ENCODE data around the gene DZIP1L. TPM values are rescaled to one million over a fixed set of nuclear protein-coding genes. Genes with fewer than 3 reads are reported as not detected.

Gene DZIP1L
- total and polyA plus RNA-seq, 9 of the 15 experiments (the other 6 are each of a cell fraction or from before 2014, with no cell fraction given), result 0.03 to 1.5 (median 0.48) TPM; not detected in 1

DNA sequence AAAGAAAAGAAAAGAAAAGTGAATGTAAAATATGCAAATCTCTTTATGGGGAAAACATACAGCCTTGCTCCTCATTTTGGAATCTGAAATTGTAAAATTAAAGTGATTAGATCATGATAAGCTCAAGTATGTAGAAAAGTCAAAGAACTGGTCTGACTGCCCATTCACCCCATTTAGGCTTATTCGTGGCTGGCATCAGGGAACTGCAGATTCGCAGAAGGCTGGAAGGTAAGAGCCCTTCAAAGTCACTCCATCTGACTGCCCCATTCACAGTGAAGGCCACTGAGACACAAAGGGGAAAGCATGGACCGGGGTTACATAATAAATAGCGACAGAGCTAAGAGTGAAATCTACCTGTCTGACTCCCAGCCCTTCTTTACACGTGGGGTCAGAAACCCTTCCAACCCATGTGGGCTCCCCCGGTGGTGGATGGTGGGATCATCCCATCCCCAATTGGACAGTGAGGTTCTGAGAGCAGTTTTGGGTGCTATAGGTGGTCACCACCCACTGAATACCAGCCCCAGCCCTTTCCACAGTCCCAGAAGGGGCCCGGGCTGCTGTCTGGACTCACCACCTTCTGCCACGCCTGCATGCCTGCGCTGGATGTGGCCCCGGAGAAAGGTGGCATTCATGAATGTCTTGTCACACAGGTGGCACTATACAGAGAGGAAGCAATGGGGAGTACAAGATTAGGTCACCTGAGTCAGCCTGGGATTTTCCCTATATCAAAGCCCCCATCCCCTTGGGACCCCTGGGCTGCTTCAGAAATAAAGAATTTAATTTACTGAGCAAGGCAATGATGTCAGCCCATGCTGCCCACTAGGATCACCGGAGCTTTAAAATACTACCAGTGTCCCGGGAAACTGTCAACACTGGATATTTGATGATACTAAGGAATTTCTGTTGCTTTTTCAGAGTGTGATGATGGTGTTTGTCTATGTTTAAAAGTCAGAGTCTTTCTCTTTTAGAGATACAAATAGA, 17.9 kb downstream of the DZIP1L start (continued):
- TF ChIP-seq ID3 (CRISPR knock-in tag; IDR thresholded peaks at IDR 0.05) (no peak), ID3 (tag; IDR thresholded peaks at IDR 0.05) (no peak), HLTF (IDR thresholded peaks at IDR 0.05) (no peak), ZNF3 (CRISPR knock-in tag; IDR thresholded peaks at IDR 0.05) (no peak), HMG20A (CRISPR knock-in tag; conservative IDR thresholded peaks at IDR 0.05) (no peak), MCM3 (IDR thresholded peaks at IDR 0.05) (no peak), POLR3G (IDR thresholded peaks at IDR 0.05; ENCODE audit: extremely low read depth, insufficient read length, insufficient replicate concordance) (no peak)
- TF ChIP-seq, protein P1, sequence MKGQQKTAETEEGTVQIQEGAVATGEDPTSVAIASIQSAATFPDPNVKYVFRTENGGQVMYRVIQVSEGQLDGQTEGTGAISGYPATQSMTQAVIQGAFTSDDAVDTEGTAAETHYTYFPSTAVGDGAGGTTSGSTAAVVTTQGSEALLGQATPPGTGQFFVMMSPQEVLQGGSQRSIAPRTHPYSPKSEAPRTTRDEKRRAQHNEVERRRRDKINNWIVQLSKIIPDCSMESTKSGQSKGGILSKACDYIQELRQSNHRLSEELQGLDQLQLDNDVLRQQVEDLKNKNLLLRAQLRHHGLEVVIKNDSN (CRISPR knock-in tag; IDR thresholded peaks at IDR 0.05), result no peak

- Histone ChIP-seq H2AFZ (ENCODE audit: low read depth, low read length) (no peak overlapping the region), H3K27ac (ENCODE audit: extremely low read depth, low read depth, low read length) (no peak overlapping the region), H3K9me3 (replicated peaks; ENCODE audit: control insufficient read depth, insufficient read depth, low read depth, low read length) (no peaks in the 10 kb centered on the region), H3K4me3 (no peak overlapping the region), H3K4me1 (replicated peaks in 1 of 2; ENCODE audit: control insufficient read depth in 2 of 2, insufficient read depth in 2 of 2, low read length in 2 of 2) (no peaks in the 10 kb centered on the region), H3K9ac (ENCODE audit: insufficient read depth in 1 of 2, low read depth in 2 of 2, low read length in 2 of 2) (no peak overlapping the region), H3K79me2 (ENCODE audit: control insufficient read depth, insufficient read depth, low read length) (no peaks in the 10 kb centered on the region), H3K4me2 (ENCODE audit: insufficient read depth, low read length) (no peak overlapping the region), H3K9me1 (ENCODE audit: control insufficient read depth, insufficient read depth, low read length) (no peaks in the 10 kb centered on the region), H3K36me3 (ENCODE audit: control insufficient read depth, insufficient read depth, low read length) (no peaks in the 10 kb centered on the region), H4K20me1 (replicated peaks; ENCODE audit: control insufficient read depth, insufficient read depth, low read length) (no peaks in the 10 kb centered on the region; the same call in 1 of the 2 replicates), H3K27me3 (ENCODE audit: control insufficient read depth in 2 of 2, insufficient read depth in 2 of 2, low read length in 2 of 2) (peaks cover 0 to 11% of the 10 kb centered on the region in 2 experiments; a peak in 2 of 5 replicates)
- CTCF ChIA-PET (ENCODE audit: low intra/inter-chr PET ratio), result no interaction called here
- no peak for DNase-seq (ENCODE audit: extremely low read depth in 1 of 4, low spot score in 3 of 4)
- BruUV-seq (replicated peaks), result no TSS peak
- ATAC-seq, result no peak
- in situ Hi-C loops (cut with MboI), result no loop called here
- intact Hi-C loops (cut with micrococcal nuclease), result no loop called here
- POLR2A ChIA-PET, result interaction anchor here (1.1 kb wide), 1 partner anchor 10 kb away, joined by 3 read pairs; no protein-coding TSS in a partner anchor
- 0% methylated on average over 2 of the region's 2 CpGs for WGBS (ENCODE audit: insufficient coverage, low coverage, missing lambda C conversion rate)
- no peak for TF ChIP-seq ZNF354B (CRISPR knock-in tag; IDR thresholded peaks at IDR 0.05)
- FAIRE-seq, result no peak
Observed at GRCh38 chr3:138093721-138094120, 21.7 kb downstream of the DZIP1L start.

Data from K562 (cell line).